K562 (cell line): ENCODE results near the gene GTF2A1.

Experiments used
- TF ChIP-seq, protein P1 (sequence below): sonication (generic); formaldehyde crosslinking; IDR thresholded peaks from 2 replicates; pipeline ENCODE4 v1.8.1; 2022; ENCODE audit warnings: missing genetic modification reagents
- TF ChIP-seq, protein P2 (sequence below), 3 experiments: IDR thresholded peaks in 2 of 3; conservative IDR thresholded peaks in 1 of 3; 2 replicates each; pipeline ENCODE4 v1.5.1; 2011 to 2012; ENCODE audit warnings: low read length in 3 of 3, mild to moderate bottlenecking in 3 of 3, control low read depth in 2 of 3, improper control_type of control experiment in 1 of 3, inconsistent platforms in 1 of 3, low read depth in 1 of 3, mixed read lengths in 1 of 3, moderate library complexity in 1 of 3; ENCODE audit not compliant: insufficient read depth in 2 of 3
- TF ChIP-seq, protein P3 (sequence below): sonication (generic); formaldehyde crosslinking; IDR thresholded peaks from 2 replicates; pipeline ENCODE4 v1.8.1; 2023; ENCODE audit warnings: mild to moderate bottlenecking, missing genetic modification reagents, moderate library complexity

DNA sequence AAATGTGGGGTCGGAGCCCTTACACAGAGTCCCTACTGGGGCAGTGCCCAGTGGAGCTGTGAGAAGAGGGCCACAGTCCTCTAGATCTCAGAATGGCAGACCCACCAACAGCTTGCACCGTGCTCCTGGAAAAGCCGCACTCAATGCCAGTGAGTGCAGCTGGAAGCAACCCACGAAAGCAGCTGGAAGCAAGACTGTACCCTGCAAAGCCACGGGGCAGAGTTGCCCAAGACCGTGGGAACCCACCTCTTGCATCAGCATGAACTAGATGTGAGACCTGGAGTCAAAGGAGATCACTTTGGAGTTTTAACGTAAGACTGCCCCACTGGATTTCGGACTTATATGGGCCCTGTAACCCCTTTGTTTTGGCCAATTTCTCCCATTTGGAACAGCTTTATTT, 12.3 kb downstream of the GTF2A1 start:
- TF ChIP-seq, protein P1, sequence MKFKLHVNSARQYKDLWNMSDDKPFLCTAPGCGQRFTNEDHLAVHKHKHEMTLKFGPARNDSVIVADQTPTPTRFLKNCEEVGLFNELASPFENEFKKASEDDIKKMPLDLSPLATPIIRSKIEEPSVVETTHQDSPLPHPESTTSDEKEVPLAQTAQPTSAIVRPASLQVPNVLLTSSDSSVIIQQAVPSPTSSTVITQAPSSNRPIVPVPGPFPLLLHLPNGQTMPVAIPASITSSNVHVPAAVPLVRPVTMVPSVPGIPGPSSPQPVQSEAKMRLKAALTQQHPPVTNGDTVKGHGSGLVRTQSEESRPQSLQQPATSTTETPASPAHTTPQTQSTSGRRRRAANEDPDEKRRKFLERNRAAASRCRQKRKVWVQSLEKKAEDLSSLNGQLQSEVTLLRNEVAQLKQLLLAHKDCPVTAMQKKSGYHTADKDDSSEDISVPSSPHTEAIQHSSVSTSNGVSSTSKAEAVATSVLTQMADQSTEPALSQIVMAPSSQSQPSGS (CRISPR knock-in tag), result no peak
- TF ChIP-seq, protein P2, sequence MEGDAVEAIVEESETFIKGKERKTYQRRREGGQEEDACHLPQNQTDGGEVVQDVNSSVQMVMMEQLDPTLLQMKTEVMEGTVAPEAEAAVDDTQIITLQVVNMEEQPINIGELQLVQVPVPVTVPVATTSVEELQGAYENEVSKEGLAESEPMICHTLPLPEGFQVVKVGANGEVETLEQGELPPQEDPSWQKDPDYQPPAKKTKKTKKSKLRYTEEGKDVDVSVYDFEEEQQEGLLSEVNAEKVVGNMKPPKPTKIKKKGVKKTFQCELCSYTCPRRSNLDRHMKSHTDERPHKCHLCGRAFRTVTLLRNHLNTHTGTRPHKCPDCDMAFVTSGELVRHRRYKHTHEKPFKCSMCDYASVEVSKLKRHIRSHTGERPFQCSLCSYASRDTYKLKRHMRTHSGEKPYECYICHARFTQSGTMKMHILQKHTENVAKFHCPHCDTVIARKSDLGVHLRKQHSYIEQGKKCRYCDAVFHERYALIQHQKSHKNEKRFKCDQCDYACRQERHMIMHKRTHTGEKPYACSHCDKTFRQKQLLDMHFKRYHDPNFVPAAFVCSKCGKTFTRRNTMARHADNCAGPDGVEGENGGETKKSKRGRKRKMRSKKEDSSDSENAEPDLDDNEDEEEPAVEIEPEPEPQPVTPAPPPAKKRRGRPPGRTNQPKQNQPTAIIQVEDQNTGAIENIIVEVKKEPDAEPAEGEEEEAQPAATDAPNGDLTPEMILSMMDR (IDR thresholded peaks at IDR 0.05 in 2 of 3, conservative IDR thresholded peaks at IDR 0.05 in 1 of 3; ENCODE audit: insufficient read depth in 2 of 3, low read depth in 1 of 3, low read length in 3 of 3), result no peak
- TF ChIP-seq, protein P3, sequence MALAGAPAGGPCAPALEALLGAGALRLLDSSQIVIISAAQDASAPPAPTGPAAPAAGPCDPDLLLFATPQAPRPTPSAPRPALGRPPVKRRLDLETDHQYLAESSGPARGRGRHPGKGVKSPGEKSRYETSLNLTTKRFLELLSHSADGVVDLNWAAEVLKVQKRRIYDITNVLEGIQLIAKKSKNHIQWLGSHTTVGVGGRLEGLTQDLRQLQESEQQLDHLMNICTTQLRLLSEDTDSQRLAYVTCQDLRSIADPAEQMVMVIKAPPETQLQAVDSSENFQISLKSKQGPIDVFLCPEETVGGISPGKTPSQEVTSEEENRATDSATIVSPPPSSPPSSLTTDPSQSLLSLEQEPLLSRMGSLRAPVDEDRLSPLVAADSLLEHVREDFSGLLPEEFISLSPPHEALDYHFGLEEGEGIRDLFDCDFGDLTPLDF (CRISPR knock-in tag), result no peak
